Body of pancreas (tissue), 4 donors: Measurements from ENCODE around the gene TUT7.

Experiments used
- CTCF ChIP-seq, 7 experiments: fragments of 450-650 bp in 4 of 7; fragments of 200-600 bp in 3 of 7; sonication (generic) in 3 of 7; IDR thresholded peaks; one replicate each; pipeline ENCODE4 v1.5.1; 2016 to 2019; ENCODE audit warnings: antibody characterized with exemption in 7 of 7
- POLR2A ChIP-seq, 3 donors: fragments of 450-650 bp; IDR thresholded peaks; one replicate each; pipeline ENCODE4 v1.6.1; 2016; ENCODE audit warnings: antibody characterized with exemption in 3 of 3, mild to moderate bottlenecking in 2 of 3

- TF ChIP-seq CTCF (IDR thresholded peaks at IDR 0.05) (no peak), POLR2A (IDR thresholded peaks at IDR 0.05) (no peak)
Measured at GRCh38 chr9:86259557-86259956, 94.7 kb downstream of the TUT7 start, which contains the start of gene C9orf153.
